PC-9 (cell line): ENCODE measurements around the gene MTREX. TPM values are rescaled to one million over a fixed set of nuclear protein-coding genes. Genes with fewer than 3 reads are reported as not detected.

Source experiments
- BruUV-seq: library from RNA; stranded (reverse); fragments of 400-500 nt; replicated peaks from 2 replicates; lab custom pipeline; 2021; lab: Mats Ljungman, UMichigan
- CTCF ChIA-PET: fragments of 300-600 bp; sonication (Branson Sonifier 250); formaldehyde crosslinking; loops from one replicate; lab custom pipeline; 2022; ENCODE audit warnings: antibody characterized with exemption; lab: Charles Lee
- POLR2A ChIA-PET: fragments of 300-600 bp; sonication (Branson Sonifier 250); formaldehyde crosslinking; loops from one replicate; lab custom pipeline; 2022; ENCODE audit warnings: antibody characterized with exemption; ENCODE audit not compliant: unreplicated experiment; lab: Charles Lee
- DNase-seq, 2 experiments: peaks; one replicate each; pipeline versions ENCODE4 v3.0.0 to v3.0.0-alpha.2; 2015 to 2022; ENCODE audit warnings: mixed read lengths in 1 of 2
- H2AFZ ChIP-seq: fragments of 200-600 bp; sonication (generic); 2 replicates; pipeline ENCODE4 v1.8.1; 2017; ENCODE audit warnings: antibody characterized with exemption
- H3F3A ChIP-seq: fragments of 200-600 bp; sonication (generic); 2 replicates; pipeline ENCODE4 v1.8.1; 2017; ENCODE audit warnings: antibody characterized with exemption, mild to moderate bottlenecking, low read depth; ENCODE audit not compliant: insufficient read depth
- H3K27ac ChIP-seq: fragments of 200-600 bp; sonication (generic); 2 replicates; pipeline ENCODE4 v1.6.1; 2016; ENCODE audit warnings: mixed run types
- H3K27me3 ChIP-seq: fragments of 200-600 bp; sonication (generic); 2 replicates; pipeline ENCODE4 v1.6.1; 2016; ENCODE audit warnings: low read depth, mixed run types; ENCODE audit not compliant: insufficient read depth
- H3K36me3 ChIP-seq: fragments of 200-600 bp; sonication (generic); 2 replicates; pipeline ENCODE4 v1.6.1; 2016; ENCODE audit warnings: low read depth, mixed run types
- H3K4me1 ChIP-seq: fragments of 200-600 bp; sonication (generic); replicated peaks from 2 replicates; pipeline ENCODE4 v1.6.1; 2016; ENCODE audit warnings: mixed run types; ENCODE audit not compliant: insufficient read depth
- H3K4me2 ChIP-seq: fragments of 200-600 bp; sonication (generic); 2 replicates; pipeline ENCODE4 v1.6.1; 2017; ENCODE audit warnings: mixed run types
- H3K4me3 ChIP-seq: fragments of 200-600 bp; sonication (generic); 2 replicates; pipeline ENCODE4 v1.6.1; 2016; ENCODE audit warnings: mixed run types
- H3K79me2 ChIP-seq: fragments of 200-600 bp; sonication (generic); 2 replicates; pipeline ENCODE4 v1.6.1; 2017; ENCODE audit warnings: low read depth, mixed run types
- H3K9me2 ChIP-seq: fragments of 200-600 bp; sonication (generic); 2 replicates; pipeline ENCODE4 v1.8.1; 2017; ENCODE audit warnings: mild to moderate bottlenecking; ENCODE audit not compliant: insufficient read depth
- H3K9me3 ChIP-seq: fragments of 200-600 bp; sonication (generic); 2 replicates; pipeline ENCODE4 v1.8.1; 2016; ENCODE audit warnings: low read depth; ENCODE audit not compliant: insufficient read depth
- H4K20me1 ChIP-seq: fragments of 200-600 bp; sonication (generic); 2 replicates; pipeline ENCODE4 v1.8.1; 2017; ENCODE audit not compliant: insufficient read depth
- CTCF ChIP-seq: fragments of 200-600 bp; sonication (generic); conservative IDR thresholded peaks from 2 replicates; pipeline ENCODE4 v1.6.1; 2017; ENCODE audit warnings: mixed run types, antibody characterized with exemption, mild to moderate bottlenecking, moderate library complexity
- EZH2 ChIP-seq: fragments of 200-600 bp; sonication (generic); IDR thresholded peaks from 2 replicates; pipeline ENCODE4 v1.8.0; 2017; ENCODE audit warnings: antibody characterized with exemption, low read depth
- intact Hi-C: fragments of 100-400 bp; cut with micrococcal nuclease; formaldehyde crosslinking; loops from one replicate; pipeline ENCODE4 v1.10.0; 2022; ENCODE audit not compliant: unreplicated experiment
- total RNA-seq: library from RNA; stranded (reverse); gene quantifications from 2 replicates; pipeline ENCODE4 v1.2.3, GENCODE V29; 2021

The MTREX gene
- total RNA-seq, 1 experiment from 2014 or later: 56.7 TPM

DNA sequence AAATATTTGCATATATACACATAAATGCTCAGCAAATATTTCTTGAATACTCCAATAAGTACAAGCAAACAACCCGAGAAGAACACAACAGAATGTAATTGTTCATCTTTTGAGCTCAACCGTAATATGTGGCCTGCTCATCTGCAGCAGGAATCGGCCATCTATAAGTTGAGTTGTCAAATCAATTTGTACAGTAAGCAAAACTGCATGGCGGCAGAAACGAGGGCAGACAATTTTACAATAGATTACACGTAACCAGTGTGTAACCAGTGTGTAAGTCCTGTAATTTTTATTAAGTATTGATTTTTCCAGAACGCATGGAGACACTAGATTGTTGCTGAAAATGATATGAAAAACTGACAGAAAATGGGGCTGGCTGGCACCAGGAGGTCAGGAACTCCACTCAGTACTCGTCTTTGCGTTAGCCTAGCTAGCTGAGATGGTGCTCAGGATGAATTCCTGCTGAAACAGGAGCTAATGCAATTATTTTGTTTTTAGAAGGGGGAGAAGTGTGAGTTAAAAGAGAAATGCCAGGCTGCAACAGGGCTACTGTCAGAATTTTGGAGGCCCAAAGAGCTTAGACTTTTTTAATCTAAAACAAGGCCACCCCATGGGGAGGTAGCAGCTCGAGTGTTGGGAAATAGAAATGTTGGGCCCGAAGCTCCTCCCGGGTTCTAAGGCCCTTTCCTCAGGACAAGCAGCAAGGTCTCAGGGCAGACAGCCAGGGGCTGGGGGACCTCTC, 977 bp upstream of the MTREX start:
- H3K36me3 ChIP-seq: no peaks in the 10 kb centered on the region
- peaks cover 40% of the 10 kb centered on the region for H3K4me1 ChIP-seq
- POLR2A ChIA-PET: interaction anchor here (0.6 to 0.7 kb wide), 3 partner anchors 89 to 1603 kb away, joined by 3 to 5 read pairs (median 3); no protein-coding TSS in a partner anchor
- no peaks in the 10 kb centered on the region for H4K20me1 ChIP-seq
- BruUV-seq: no TSS peak
- no peaks in the 10 kb centered on the region for H3K9me3 ChIP-seq
- peaks cover 83% of the 10 kb centered on the region for H3K79me2 ChIP-seq
- H3K27me3 ChIP-seq: no peaks in the 10 kb centered on the region
- DNase-seq: no peak
- H3F3A ChIP-seq: peaks cover 16% of the 10 kb centered on the region; the same call in 1 of the 2 replicates
- CTCF ChIA-PET: interaction anchor here (0.7 to 1.2 kb wide), 5 partner anchors 18 to 135 kb away, joined by 3 to 8 read pairs (median 3); partner anchors contain the start of gene CCNO
- no peak for TF ChIP-seq CTCF
- H3K27ac ChIP-seq: peak overlapping the region; percentile 85; the same call in 1 of the 2 replicates
- H2AFZ ChIP-seq: peak overlapping the region; percentile 92
- H3K4me3 ChIP-seq: peak overlapping the region; percentile 96
- H3K4me2 ChIP-seq: peak overlapping the region; percentile 82
- intact Hi-C loops: loop anchor here (2.0 kb wide), 2 partner anchors 74 to 134 kb away; partner anchors contain the start of genes CCNO and CDC20B
- H3K9me2 ChIP-seq: no peaks in the 10 kb centered on the region

DNA sequence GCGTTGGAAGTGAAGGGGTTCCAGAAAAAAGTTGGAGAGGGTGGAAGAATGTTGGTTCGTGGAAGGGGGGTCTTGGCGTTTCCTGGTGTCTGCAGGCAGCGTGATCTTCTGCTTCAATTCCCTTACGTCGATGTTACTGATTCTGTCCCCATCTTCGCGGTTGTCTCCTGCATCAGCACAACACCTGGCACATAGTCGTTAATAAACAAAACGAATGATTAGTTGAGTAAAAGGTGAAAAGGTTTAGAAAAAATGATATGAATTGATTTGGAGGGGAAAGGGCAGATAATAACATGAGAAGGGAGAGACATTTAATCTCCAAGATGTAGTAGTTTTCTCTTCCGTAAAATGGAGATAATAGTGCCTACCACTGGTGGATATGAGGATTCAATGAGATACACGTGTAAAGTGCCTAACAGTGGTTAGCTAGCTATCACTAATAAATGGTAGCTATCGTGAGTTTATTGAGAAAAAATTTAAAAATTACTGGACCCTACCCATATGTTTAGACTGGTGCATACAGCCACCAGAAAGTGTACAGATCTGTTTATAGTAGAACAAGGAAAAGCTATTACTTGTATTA, 556 bp downstream of the MTREX start:
- TF ChIP-seq EZH2: no peak
- TF ChIP-seq CTCF: no peak; the same call in 1 of the 2 replicates
- TSS peak; percentile 57 for BruUV-seq
- peaks cover 10% of the 10 kb centered on the region; the same call in 1 of the 2 replicates for H3F3A ChIP-seq
- no peaks in the 10 kb centered on the region for H3K36me3 ChIP-seq
- intact Hi-C loops: no loop called here
- no peaks in the 10 kb centered on the region for H3K9me2 ChIP-seq
- H3K79me2 ChIP-seq: peaks cover 89% of the 10 kb centered on the region
- H3K4me3 ChIP-seq: peak overlapping the region; percentile 96
- CTCF ChIA-PET: interaction anchor here (1.2 kb wide), 1 partner anchor 136 kb away, joined by 8 read pairs; no protein-coding TSS in a partner anchor
- no peaks in the 10 kb centered on the region; the same call in none of the 2 replicates for H4K20me1 ChIP-seq
- POLR2A ChIA-PET: interaction anchor here (0.6 kb wide), 3 partner anchors 405 to 1580 kb away, joined by 3 to 6 read pairs (median 5); no protein-coding TSS in a partner anchor
- peaks cover 40% of the 10 kb centered on the region for H3K4me1 ChIP-seq
- no peaks in the 10 kb centered on the region for H3K27me3 ChIP-seq
- H3K27ac ChIP-seq: peak overlapping the region; percentile 85
- no peaks in the 10 kb centered on the region for H3K9me3 ChIP-seq
- peak overlapping the region; percentile 92 for H2AFZ ChIP-seq
- peak overlapping the region; percentile 82 for H3K4me2 ChIP-seq
- no peak for DNase-seq

DNA sequence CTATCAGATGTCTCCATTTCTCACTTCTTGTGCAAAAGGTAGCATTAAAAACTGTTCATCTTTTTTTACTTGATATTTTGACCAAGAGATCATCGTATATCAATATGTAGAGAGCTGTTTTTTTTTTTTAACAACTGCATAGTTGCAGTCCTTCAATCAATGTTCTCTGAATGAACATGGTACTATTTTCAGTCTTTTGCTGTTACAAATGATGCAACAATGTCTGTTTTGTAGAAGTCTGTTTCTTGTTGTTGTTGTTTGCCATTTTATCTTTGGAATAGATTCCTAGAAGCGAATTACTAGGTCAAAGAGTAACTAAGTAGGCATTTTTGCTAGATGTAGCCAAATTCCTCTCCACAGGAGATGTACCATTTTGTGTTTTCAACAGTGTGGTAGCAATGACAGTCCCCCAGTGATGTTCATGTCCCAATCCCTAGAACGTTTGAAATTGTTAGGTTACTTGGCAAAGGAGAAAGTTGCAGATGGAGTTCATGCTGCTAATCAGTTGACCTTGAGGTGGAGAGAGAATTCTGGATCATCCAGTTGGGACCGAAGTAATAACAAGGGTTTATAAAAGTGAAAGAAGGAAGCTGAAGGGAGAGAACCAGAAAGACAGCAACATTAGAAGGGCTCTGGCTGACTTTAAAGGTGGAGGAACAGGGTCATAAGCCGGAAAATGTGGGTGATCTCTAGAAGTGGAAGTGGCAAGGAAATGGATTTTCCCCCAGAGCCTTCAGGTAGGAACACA, 6.3 kb downstream of the MTREX start:
- Histone ChIP-seq H3K36me3 (0 out of 2 replicates have a peak, but pooled peaks cover 4% of the 10 kb centered on the region), H3K9me2 (no peaks in the 10 kb centered on the region), H3K4me3 (no peak overlapping the region), H3K27me3 (no peaks in the 10 kb centered on the region), H3K4me1 (peaks cover 12% of the 10 kb centered on the region; the same call in 1 of the 2 replicates), H3F3A (peaks cover 7% of the 10 kb centered on the region; the same call in 1 of the 2 replicates), H3K9me3 (no peaks in the 10 kb centered on the region), H3K4me2 (no peak overlapping the region), H3K79me2 (peaks cover 99% of the 10 kb centered on the region), H2AFZ (no peak overlapping the region), H3K27ac (no peak overlapping the region), H4K20me1 (no peaks in the 10 kb centered on the region; the same call in none of the 2 replicates)
- intact Hi-C loops: no loop called here
- TF ChIP-seq EZH2: no peak
- TF ChIP-seq CTCF: no peak
- ChIA-PET POLR2A (no interaction called here), CTCF (no interaction called here)
- DNase-seq: no peak
- BruUV-seq: no TSS peak
